Measurements from ENCODE around the gene GNB2.
A peak's percentile ranks its signal among the peaks of the same experiment; 100 is the strongest.
"Not testable (repeated sequence)": the region's sequence is repeated elsewhere in the genome, so short reads cannot be mapped to it uniquely, and the experiment has no call there.

GNB2 gene

GRCh38 chr7:100669106-100669505 lies 4.4 kb upstream of the GNB2 start:
- not testable (repeated sequence) for H3K9ac ChIP-seq (ENCODE audit: low read length); H3K4me3 ChIP-seq (ENCODE audit: low read length); H3K27me3 ChIP-seq (ENCODE audit: control insufficient read depth, insufficient read depth, low read length); H3K36me3 ChIP-seq (ENCODE audit: control insufficient read depth, insufficient read depth, low read length); H3K4me1 ChIP-seq (ENCODE audit: control insufficient read depth, insufficient read depth, low read length); H3K9me3 ChIP-seq (ENCODE audit: control insufficient read depth, low read length)

GRCh38 chr7:100670074-100670473 lies 3.5 kb upstream of the GNB2 start:
- no peaks in the 10 kb centered on the region for H3K36me3 ChIP-seq (ENCODE audit: control insufficient read depth, insufficient read depth, low read length)
- H3K4me3 ChIP-seq (ENCODE audit: low read length): no peak overlapping the region
- no peaks in the 10 kb centered on the region for H3K27me3 ChIP-seq (ENCODE audit: control insufficient read depth, insufficient read depth, low read length)
- no peaks in the 10 kb centered on the region for H3K9me3 ChIP-seq (ENCODE audit: control insufficient read depth, low read length)
- H3K9ac ChIP-seq (ENCODE audit: low read length): no peak overlapping the region
- no peaks in the 10 kb centered on the region for H3K4me1 ChIP-seq (ENCODE audit: control insufficient read depth, insufficient read depth, low read length)

- H3K9me3 ChIP-seq (ENCODE audit: control insufficient read depth, low read length): no peaks in the 10 kb centered on the region
- H3K9ac ChIP-seq (ENCODE audit: low read length): no peak overlapping the region
- H3K4me1 ChIP-seq (ENCODE audit: control insufficient read depth, insufficient read depth, low read length): peaks cover 5% of the 10 kb centered on the region
- no peaks in the 10 kb centered on the region for H3K36me3 ChIP-seq (ENCODE audit: control insufficient read depth, insufficient read depth, low read length)
- no peaks in the 10 kb centered on the region for H3K27me3 ChIP-seq (ENCODE audit: control insufficient read depth, insufficient read depth, low read length)
- H3K4me3 ChIP-seq (ENCODE audit: low read length): no peak overlapping the region
These were observed 1.9 kb upstream of the GNB2 start for GRCh38 chr7:100671353-100672327.

- Histone ChIP-seq H3K9ac (ENCODE audit: low read length) (peak overlapping the region; percentile 94), H3K4me1 (ENCODE audit: control insufficient read depth, insufficient read depth, low read length) (peaks cover 6% of the 10 kb centered on the region), H3K36me3 (ENCODE audit: control insufficient read depth, insufficient read depth, low read length) (peaks cover 16% of the 10 kb centered on the region), H3K9me3 (ENCODE audit: control insufficient read depth, low read length) (no peaks in the 10 kb centered on the region), H3K4me3 (ENCODE audit: low read length) (peak overlapping the region; percentile 61), H3K27me3 (ENCODE audit: control insufficient read depth, insufficient read depth, low read length) (no peaks in the 10 kb centered on the region)
These were observed 436 bp downstream of the GNB2 start for GRCh38 chr7:100673942-100674410.

DNA sequence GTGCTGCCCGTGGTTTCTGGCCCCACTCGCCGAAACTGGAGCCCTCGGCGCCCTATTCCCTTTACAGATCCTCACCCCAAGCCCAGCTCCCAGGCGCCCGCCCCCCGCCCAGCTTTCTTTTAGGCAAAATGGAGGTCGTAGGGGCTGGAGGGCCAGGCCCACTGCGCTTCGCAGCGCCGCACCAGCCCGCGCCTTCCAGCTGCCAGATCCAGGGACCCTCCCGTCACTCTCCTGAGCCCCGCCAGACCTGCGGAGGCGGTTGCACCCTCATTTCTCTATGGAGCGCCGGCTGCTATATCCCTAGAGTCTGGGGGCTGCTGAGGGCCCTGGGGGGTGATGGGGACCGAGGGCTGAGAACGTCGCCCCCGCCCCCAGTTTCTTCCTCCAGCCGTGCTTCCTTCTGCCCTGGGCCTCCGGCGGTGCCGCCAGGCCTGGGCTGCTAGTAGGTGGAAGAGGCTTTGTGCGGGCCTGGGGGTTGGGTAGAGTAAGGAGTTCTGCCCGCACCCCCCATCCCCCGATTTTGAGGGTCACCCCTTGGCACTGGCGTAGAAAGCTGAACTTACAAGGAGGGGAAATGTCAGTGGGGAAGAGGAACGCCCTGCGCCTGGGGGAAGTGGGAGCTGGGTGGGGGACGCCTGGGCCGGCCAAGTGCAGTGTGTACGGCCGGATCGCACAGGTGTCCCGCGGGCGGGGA lies 1.0 kb downstream of the GNB2 start:
- H3K4me3 ChIP-seq (ENCODE audit: low read length): peak overlapping the region; percentile 61
- peak overlapping the region; percentile 94 for H3K9ac ChIP-seq (ENCODE audit: low read length)
- H3K4me1 ChIP-seq (ENCODE audit: control insufficient read depth, insufficient read depth, low read length): peaks cover 6% of the 10 kb centered on the region
- no peaks in the 10 kb centered on the region for H3K9me3 ChIP-seq (ENCODE audit: control insufficient read depth, low read length)
- no peaks in the 10 kb centered on the region for H3K27me3 ChIP-seq (ENCODE audit: control insufficient read depth, insufficient read depth, low read length)
- H3K36me3 ChIP-seq (ENCODE audit: control insufficient read depth, insufficient read depth, low read length): peaks cover 21% of the 10 kb centered on the region

DNA sequence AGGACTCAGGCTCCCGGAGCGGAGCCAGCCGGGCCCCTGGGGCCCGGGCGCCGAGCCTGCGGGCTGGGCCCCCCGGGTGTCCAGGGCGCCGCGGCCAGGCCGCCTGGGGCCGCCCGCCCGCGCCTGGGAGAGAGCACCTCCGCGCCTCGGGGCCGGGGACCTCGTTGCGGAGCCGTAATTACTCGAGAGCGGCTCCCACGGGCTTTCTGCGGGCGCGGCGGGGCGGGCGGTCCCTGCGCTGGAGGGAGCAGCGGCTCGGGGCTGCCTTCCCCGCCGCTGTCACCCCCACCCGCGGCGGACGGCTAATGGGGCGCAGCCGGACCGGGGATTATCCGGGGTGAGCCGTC lies 1.5 kb downstream of the GNB2 start:
- no peak overlapping the region for H3K4me3 ChIP-seq (ENCODE audit: low read length)
- peaks cover 11% of the 10 kb centered on the region for H3K4me1 ChIP-seq (ENCODE audit: control insufficient read depth, insufficient read depth, low read length)
- peaks cover 21% of the 10 kb centered on the region for H3K36me3 ChIP-seq (ENCODE audit: control insufficient read depth, insufficient read depth, low read length)
- no peaks in the 10 kb centered on the region for H3K9me3 ChIP-seq (ENCODE audit: control insufficient read depth, low read length)
- peak overlapping the region; percentile 94 for H3K9ac ChIP-seq (ENCODE audit: low read length)
- no peaks in the 10 kb centered on the region for H3K27me3 ChIP-seq (ENCODE audit: control insufficient read depth, insufficient read depth, low read length)

DNA sequence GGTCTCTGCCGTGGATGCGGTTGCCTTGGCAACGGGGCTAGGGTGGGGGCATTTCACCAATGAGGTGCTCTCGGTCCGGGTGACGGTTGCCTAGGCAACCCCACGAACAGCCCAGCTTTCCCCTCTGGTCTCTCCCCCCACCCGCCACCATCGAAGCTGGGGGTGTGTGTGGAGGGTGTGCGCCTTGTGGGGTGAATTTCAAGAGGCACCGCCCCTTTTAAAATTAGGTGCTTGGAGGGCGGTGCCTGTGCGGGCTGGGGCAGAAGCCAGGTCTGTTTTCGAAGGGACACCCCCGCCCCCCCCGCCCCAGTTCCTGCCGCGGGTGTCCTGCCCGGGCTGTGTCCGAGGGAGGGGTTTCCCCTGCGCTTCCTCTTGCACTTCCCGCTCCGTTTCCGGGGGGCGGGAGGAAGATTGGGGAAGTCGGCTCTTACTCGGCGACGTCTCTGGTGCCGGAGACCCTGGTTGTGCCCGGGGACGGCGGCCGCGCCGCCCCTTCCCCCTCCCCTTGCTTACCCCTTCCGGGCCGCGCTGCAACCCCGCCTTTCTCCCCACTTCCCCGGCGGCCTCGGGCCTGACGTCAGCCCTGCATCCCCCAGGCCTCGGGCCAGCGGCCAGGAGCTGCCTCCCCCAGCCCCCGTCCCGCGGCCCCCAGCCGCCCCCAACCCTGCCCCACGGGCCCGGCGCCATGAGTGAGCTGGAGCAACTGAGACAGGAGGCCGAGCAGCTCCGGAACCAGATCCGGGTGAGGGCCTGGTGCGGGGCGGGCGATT lies 2.2 kb downstream of the GNB2 start:
- peaks cover 21% of the 10 kb centered on the region for H3K36me3 ChIP-seq (ENCODE audit: control insufficient read depth, insufficient read depth, low read length)

DNA sequence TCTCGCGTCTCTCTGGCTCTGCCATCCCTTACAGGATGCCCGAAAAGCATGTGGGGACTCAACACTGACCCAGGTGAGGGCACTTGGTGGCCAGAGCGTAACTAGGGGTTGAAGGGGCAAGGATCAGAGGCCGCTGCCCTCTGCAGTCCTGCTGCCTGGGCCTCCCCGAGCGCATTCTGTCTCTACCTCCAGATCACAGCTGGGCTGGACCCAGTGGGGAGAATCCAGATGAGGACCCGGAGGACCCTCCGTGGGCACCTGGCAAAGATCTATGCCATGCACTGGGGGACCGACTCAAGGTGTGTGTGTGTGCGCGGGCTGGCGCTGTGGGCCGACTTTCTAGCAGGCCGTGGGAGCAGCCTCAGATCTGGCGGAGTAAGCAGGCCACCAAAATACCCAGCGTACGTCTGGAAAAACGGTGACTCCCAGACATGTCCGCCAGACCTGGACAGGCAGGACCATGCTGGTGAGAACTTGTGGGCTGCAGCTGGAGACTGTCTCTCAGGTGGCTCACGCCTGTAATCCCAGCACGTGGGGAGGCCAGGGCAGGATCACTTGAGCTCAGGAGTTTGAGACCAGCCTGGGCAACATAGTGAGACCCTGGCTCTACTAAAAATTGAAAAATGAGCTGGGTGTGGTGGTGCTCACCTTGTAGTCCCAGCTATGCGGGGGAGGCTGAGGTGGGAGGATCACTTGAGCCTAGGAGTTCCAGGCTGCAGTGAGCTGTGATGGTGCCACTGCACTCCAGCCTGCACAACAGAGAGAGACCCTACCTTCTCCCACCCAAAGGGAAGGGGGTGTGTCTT lies 3.2 kb downstream of the GNB2 start:
- H3K27me3 ChIP-seq (ENCODE audit: control insufficient read depth, insufficient read depth, low read length): no peaks in the 10 kb centered on the region
- peak overlapping the region; percentile 47 for H3K9ac ChIP-seq (ENCODE audit: low read length)
- peaks cover 11% of the 10 kb centered on the region for H3K4me1 ChIP-seq (ENCODE audit: control insufficient read depth, insufficient read depth, low read length)
- H3K4me3 ChIP-seq (ENCODE audit: low read length): no peak overlapping the region
- peaks cover 21% of the 10 kb centered on the region for H3K36me3 ChIP-seq (ENCODE audit: control insufficient read depth, insufficient read depth, low read length)
- H3K9me3 ChIP-seq (ENCODE audit: control insufficient read depth, low read length): no peaks in the 10 kb centered on the region

More for the DNA sequence above, 2.2 kb downstream of the GNB2 start:
- Histone ChIP-seq H3K9ac (ENCODE audit: low read length) (peak overlapping the region; percentile 47), H3K4me3 (ENCODE audit: low read length) (no peak overlapping the region), H3K4me1 (ENCODE audit: control insufficient read depth, insufficient read depth, low read length) (peaks cover 11% of the 10 kb centered on the region), H3K27me3 (ENCODE audit: control insufficient read depth, insufficient read depth, low read length) (no peaks in the 10 kb centered on the region), H3K9me3 (ENCODE audit: control insufficient read depth, low read length) (no peaks in the 10 kb centered on the region)

DNA sequence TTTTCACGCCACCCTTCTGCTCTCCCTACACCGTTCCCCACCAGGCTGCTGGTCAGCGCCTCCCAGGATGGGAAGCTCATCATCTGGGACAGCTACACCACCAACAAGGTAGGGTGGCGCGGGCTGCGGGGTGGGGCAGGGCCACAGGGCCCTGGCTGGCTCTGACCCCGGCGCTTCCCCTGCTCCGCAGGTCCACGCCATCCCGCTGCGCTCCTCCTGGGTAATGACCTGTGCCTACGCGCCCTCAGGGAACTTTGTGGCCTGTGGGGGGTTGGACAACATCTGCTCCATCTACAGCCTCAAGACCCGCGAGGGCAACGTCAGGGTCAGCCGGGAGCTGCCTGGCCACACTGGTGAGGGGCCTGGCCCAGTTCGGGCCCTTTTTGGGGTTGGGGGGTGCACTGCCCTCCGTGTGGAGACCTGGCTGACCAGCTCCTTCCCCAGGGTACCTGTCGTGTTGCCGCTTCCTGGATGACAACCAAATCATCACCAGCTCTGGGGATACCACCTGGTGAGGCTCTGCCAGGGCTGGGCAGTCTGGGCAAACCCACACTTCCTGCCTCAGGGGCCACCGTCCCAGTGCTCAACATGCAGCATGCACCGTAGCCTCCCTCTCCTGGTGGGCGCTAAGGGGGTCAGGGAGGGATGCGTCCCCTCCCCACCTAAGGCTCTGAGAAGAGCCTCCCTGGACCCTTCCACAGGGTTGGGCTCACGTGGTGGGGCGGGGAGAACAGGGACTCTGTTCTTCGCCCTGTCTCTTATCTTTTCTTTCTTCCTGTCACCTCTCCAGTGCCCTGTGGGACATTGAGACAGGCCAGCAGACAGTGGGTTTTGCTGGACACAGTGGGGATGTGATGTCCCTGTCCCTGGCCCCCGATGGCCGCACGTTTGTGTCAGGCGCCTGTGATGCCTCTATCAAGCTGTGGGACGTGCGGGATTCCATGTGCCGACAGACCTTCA lies 4.0 kb downstream of the GNB2 start:
- no peaks in the 10 kb centered on the region for H3K27me3 ChIP-seq (ENCODE audit: control insufficient read depth, insufficient read depth, low read length)
- H3K4me1 ChIP-seq (ENCODE audit: control insufficient read depth, insufficient read depth, low read length): peaks cover 11% of the 10 kb centered on the region

GRCh38 chr7:100678291-100678984 lies 4.9 kb downstream of the GNB2 start:
- H3K36me3 ChIP-seq (ENCODE audit: control insufficient read depth, insufficient read depth, low read length): peaks cover 25% of the 10 kb centered on the region

More for the DNA sequence above, 4.0 kb downstream of the GNB2 start:
- Histone ChIP-seq H3K4me3 (ENCODE audit: low read length) (no peak overlapping the region), H3K9ac (ENCODE audit: low read length) (no peak overlapping the region), H3K36me3 (ENCODE audit: control insufficient read depth, insufficient read depth, low read length) (peaks cover 21% of the 10 kb centered on the region), H3K9me3 (ENCODE audit: control insufficient read depth, low read length) (no peaks in the 10 kb centered on the region)

More at GRCh38 chr7:100678291-100678984, 4.9 kb downstream of the GNB2 start:
- Histone ChIP-seq H3K4me1 (ENCODE audit: control insufficient read depth, insufficient read depth, low read length) (peaks cover 11% of the 10 kb centered on the region), H3K4me3 (ENCODE audit: low read length) (no peak overlapping the region), H3K27me3 (ENCODE audit: control insufficient read depth, insufficient read depth, low read length) (no peaks in the 10 kb centered on the region), H3K9ac (ENCODE audit: low read length) (no peak overlapping the region), H3K9me3 (ENCODE audit: control insufficient read depth, low read length) (no peaks in the 10 kb centered on the region)

Measured in mucosa of stomach (tissue), 1 donor.